ENCODE measurements around the gene GJE1.
"Not testable (repeated sequence)": the region's sequence is repeated elsewhere in the genome, so short reads cannot be mapped to it uniquely, and the experiment has no call there.

The GJE1 gene, protein sequence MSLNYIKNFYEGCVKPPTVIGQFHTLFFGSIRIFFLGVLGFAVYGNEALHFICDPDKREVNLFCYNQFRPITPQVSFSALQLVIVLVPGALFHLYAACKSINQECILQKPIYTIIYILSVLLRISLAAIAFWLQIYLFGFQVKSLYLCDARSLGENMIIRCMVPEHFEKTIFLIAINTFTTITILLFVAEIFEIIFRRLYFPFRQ

GRCh38 chr6:142132625-142133024, at the start of gene GJE1:
Gene GJE1 (plus strand): TSS chr6:142132925. CDS start chr6:142133159, 234 bp downstream.
- DNase-seq, result no peak

DNA sequence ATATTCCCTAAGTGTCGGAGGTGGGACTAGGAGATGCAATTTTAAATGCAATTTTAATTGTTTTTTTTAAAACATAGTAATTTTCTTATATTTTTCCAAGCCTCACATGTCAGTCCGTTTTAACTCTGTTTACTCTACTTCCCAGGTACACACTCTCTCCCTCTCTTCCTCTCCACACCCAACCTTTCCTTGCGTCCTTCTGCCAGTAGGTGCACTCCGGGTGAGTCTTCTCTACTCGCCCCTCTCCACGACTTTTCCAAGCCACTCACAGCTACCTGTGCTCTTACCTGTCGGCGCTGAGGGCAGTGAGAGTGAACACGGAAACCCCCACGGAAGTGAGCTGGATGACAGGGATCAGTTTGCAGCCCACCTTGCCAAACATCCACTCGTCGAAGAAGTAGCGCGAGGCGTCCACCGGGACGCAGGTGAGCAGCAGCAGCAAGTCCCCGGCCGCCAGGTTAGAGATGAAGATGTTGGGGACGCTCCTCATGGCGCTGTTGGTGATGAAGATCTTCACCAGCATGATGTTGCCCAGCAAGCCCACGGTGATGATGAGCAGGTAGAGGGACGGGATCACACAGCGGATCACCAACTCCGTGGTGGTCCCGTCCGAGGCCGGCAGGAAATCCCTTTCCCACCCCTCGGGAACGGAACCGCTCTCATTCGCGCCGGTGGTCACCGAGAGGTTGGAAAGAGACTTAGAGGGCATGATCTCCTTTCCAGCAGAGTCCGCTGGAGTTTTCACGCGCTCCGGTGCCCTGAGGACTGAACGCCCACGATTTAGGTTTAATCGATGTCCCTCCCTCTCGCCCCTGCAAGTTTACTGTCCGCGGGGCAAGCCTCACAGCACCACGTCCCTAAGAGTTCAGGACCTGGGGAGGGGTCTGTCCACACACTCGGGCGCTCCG, 44.5 kb upstream of the GJE1 start:
- no peak for DNase-seq

DNA sequence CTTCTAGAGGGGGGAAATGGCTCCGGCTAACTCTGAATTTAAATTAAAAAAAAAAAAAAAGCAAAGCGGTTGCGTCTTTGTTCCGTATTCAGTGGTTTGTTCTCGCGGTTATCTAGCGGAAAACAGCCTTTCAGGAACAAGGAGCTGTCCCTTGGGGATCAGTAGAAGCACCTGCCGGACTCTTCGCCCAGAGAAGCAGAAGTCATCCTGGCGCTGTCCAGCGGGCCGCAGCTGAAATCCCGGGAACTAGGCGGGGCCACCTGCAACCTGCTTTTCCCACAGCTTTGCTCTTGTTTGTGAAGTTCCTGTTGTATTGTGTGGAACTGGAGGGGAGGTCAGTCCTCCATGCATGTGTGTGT, 43.9 kb upstream of the GJE1 start:
- DNase-seq, result no peak

DNA sequence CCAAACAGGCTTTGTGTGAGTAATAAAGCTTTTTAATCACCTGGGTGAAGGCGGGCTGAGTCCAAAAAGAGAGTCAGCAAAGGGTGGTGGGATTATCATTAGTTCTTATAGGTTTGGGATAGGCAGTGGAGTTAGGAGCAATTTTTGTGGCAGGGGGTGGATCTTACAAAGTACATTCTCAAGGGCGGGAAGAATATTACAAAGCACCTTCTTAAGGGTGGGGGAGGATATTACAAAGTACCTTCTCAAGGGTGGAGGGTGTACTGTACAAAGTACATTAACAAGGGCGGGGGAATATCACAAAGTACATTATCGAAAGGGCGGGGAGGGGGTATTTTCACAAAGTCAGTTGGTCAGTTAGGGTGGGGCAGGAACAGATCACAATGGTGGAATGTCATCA, 27.9 kb upstream of the GJE1 start:
- DNase-seq, result not testable (repeated sequence)

DNA sequence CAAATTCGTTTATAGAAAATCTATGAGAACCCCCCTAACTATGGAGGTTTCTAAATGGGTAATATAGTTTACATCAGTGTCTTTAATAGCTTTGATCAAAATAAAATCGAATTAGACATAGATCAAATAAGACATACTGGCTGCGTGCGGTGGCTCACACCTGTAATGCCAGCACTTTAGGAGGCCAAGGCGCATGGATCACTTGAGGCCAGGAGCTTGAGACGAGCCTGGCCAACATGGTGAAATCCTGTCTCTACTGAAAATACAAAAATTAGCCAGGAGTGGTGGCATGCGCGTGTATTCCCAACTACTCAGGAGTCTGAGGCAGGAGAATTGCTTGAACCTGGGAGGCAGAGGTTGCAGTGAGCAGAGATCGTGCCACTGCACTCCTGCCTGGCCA, 21.9 kb upstream of the GJE1 start:
- DNase-seq, result not testable (repeated sequence)

DNA sequence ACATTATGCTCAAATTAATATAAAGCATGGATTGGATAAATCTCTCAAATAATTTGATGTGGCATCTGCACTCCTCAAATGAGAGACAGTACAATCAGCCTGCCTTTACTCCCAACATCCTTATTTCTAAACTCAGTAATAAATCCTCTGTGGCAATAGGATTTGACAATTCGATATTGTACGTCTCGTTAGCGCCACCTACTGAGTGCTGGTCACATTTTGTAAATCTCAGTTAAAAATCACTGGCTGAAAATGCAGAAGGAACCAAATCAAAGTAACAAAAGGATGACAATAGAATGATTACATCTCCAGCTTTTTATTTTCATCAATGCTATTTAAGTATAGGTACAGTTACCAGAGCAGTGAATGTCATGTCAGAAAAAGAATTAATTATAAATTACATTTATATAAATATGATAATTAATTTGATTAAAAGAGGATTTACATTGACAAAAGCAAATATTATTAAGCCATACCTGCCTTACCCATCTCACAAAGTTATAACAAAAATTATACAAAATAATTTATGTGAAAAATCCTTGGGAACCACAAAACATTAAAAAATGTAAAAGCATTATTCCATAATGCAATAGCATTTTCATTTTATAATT, 20.2 kb upstream of the GJE1 start:
- peak; percentile 34 to 49 for DNase-seq

- no peak for DNase-seq
These were observed 15.4 kb upstream of the GJE1 start for GRCh38 chr6:142117366-142117765.

GRCh38 chr6:142118328-142118727, 14.4 kb upstream of the GJE1 start:
- DNase-seq, result no peak

- DNase-seq, result no peak
These were observed 13.8 kb upstream of the GJE1 start for GRCh38 chr6:142118925-142119324.

- no peak for DNase-seq
These were observed 11.4 kb upstream of the GJE1 start for GRCh38 chr6:142121342-142121741.

GRCh38 chr6:142130814-142131213, 1.9 kb upstream of the GJE1 start:
- DNase-seq, result no peak

DNA sequence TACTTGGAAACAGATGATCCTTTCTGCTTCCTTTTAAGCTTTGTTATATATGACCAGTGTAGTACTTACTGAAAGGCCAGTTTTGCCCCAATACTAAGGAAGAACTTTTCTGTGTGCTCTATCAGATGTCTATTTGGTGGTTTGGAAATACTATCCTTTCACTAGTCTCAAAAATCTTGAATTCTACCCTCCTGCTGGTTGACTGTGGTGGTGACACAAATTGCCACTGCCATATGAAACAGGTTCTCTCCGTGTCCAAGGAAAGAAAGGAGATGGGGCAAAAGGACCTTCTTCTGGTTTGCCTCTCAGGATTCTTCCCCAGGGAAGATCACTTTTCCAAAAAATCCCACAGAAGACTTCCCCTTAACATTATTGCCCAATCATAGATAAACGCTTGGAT, 6.2 kb downstream of the GJE1 start:
- no peak for DNase-seq

- not testable (repeated sequence) for DNase-seq
These were observed 8.8 kb downstream of the GJE1 start for GRCh38 chr6:142141531-142141930.

- peak; percentile 97 to 98 for DNase-seq
These were observed 14.3 kb downstream of the GJE1 start, which contains the start of the genes NMBR and VTA1 for GRCh38 chr6:142146828-142147662. Gene NMBR (minus strand): TSS chr6:142147122. CDS start chr6:142088658, 58,464 bp downstream. Gene VTA1 (plus strand): TSS chr6:142147263. CDS start chr6:142147288, 25 bp downstream.

GRCh38 chr6:142152746-142153145, 20.0 kb downstream of the GJE1 start:
- no peak for DNase-seq

- DNase-seq, result no peak
These were observed 20.5 kb downstream of the GJE1 start for GRCh38 chr6:142153196-142153595.

GRCh38 chr6:142154336-142154735, 21.6 kb downstream of the GJE1 start:
- DNase-seq, result no peak

DNA sequence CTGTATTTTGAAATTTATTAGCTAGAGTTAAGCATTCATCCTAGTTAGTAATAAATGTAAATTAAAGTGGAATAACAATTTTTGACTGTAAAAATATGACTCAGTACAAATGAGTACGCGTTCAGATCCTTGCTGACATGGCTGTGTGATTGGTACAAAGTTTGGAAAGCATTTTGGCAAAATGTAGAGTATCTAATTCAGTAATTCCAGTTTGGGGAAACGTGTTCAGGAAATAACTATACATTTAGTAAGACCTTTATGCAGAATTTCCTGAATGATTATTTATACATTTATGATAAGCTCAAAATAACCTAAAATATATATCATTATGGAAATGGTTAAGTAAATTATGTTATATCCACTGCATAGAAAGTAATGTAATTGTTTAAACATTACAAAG, 22.4 kb downstream of the GJE1 start:
- DNase-seq, result no peak

DNA sequence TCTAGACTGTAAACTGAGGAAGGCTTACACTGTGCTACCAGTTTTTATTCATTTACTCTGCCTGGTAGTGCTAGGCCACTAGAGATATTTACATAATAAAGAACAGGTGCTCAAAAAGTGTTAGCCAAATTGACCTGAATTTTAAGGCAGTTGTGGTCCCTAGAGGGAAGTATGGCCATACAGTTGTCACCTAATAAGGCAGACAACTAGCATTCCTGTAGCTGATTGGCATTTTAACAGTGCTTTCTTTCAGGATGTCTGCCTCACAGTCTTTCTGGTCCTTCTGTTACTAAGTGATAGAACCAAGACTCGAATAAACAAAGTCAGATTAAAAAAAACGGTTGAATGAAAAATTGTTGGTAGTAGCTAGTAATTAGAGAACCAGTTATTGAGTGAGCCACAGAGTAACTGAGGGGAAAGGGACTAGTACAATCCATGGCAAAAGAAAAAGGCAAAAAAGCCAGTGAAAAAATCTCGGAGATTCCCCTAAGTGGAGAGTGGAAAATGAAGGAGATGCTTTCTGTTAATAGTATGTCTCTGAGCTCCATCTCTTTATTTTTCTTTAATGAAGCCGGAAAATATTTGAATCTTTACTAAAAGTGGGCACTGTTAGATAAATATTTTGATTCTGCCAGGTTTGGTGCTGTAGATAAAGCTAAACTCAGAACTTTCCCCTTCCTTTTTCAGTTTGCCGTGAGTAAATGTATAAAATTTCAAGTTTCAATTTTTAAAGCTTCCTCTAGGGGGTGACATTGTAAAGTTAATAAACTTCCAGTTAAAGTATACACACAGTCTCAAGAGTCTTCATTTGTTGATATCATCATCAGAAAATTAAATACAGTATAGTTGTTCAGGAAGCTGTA, 23.4 kb downstream of the GJE1 start:
- peak in 1 of 2 donors; percentile 31 for DNase-seq

- not testable (repeated sequence) for DNase-seq
These were observed 24.0 kb downstream of the GJE1 start for GRCh38 chr6:142156758-142157068.

GRCh38 chr6:142162780-142163179, 30.1 kb downstream of the GJE1 start:
- DNase-seq, result no peak

- no peak for DNase-seq
These were observed 32.5 kb downstream of the GJE1 start for GRCh38 chr6:142165227-142165626.
